HG03039 (cell line): ENCODE data around the gene ANKS1A.
"Not testable (repeated sequence)": the region's sequence is repeated elsewhere in the genome, so short reads cannot be mapped to it uniquely, and the experiment has no call there.

Experiments
- ATAC-seq: cut with Tn5 transposase; IDR thresholded peaks from one replicate; pipeline ENCODE4 v1.9.1; 2021; ENCODE audit warnings: mild to moderate bottlenecking, moderate library complexity; ENCODE audit not compliant: unreplicated experiment

The ANKS1A gene

DNA sequence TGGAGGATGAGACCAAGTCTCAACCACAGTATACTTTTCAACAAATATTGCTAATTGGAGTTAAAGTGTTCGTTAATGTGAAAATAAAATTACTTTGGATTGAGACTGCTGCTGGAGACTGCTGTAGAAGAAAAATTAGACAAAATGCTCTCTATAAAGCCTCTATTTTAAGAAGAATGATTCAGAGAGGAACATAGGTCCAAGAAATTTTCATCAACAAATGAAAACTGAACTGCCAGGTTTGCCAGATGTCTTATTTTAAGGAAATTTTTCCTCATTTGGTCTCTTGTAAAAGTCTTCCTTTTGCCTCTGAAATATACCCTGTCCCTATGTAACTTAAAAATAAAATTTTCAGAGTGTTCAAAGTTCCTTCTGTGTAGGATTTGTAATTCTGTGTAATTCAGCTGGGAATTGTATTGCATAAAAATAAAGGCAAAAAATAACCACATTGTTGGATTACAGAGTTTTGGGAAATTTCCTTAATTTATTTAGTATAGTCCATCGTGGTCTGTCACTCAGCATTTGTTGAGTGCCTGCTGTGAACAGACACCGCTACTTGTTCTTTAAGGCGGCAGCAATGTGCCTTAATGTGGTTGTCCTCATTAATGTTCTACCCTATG is 27.4 kb downstream of the ANKS1A start:
- no peak for ATAC-seq

DNA sequence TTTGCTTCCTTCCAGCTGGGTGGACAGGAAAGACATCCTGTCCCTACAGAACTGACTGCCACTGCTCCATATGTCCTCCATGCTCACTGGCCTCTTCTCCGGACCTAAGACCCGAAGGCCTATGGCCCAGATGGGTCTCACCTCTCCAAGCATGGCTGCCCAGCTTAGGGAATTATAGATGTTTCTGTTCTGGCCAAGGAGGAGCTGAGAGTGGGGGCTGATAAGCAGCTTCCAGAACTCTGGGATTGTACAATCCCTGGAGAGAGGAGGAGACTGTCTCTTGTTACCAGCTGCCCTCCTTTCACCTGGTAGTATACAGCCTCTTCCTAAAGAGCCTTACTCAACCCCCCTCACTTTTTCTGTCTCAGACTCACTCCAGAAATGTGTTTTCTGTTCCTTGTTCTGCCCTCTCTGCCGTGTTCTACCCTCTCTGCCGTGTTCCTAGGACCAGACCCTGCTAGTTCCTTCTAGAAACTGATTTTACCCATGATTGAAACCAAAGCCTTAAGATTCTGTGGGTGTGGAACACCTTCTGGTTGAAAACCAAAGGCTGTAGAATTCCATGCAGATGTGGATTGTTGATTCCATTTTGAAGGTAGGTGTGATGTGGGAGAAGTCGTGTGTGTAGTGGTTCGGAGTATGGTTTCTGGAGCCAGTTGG is 28.7 kb downstream of the ANKS1A start:
- ATAC-seq: no peak

DNA sequence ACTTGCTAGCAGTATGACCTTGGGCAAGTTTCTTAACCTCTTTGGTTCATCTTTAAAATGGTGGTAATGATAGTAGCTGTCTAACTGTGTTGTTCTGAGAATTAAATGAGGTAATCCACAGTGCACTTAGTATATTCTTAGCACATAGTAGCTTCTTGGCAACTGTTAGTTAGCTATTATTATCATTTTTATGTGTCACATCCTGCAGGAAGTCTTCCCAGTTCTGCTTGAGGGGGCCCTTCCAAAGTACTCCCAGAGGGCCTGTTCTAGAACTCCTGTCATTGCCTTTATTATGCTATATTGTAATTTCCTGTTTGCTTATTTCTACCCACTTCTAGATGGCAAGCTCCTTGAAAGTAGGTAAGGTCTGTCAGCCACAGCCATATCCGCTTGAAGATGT is 30.6 kb downstream of the ANKS1A start:
- no peak for ATAC-seq

DNA sequence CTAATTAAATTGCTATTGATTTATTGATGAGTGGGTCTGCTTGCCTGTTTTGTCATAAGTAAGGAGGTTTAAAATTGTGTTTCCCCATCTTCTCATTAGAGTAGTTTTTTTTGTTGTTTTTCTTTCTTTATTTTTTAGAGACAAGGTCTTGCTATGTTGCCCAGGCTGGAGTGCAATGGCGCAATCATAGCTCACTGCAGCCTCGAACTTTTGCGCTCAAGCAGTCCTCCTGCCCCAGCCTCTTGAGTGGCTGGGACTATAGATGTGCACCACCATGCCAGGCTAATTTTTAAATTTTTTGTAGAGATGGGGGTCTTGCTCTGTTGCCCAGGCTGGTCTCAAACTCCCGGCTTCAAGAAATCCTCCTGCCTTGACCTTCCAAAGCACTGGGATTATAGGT is 31.0 kb downstream of the ANKS1A start:
- no peak for ATAC-seq

DNA sequence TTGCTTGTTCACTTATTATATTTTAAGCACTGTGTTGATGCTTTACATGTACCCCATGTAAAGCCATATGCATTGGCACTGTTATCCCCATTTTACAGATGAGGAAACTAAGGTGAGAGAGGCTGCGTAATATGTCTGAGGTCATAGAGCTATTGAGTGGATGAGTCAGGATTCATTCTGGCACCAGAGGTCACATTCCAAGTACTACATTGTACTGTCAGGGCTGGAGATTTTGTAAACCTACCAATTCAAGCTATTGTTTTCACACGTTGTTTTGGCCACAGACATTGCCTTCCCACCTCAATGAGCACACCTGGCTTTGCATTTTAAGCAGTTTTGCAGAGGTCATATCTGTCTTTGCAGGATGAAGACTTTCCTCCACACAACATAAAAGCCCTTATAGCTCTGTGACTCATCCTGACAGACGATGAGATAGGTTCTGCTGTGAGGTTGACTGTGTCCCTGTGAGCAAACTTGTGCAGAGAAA is 33.2 kb downstream of the ANKS1A start:
- no peak for ATAC-seq

DNA sequence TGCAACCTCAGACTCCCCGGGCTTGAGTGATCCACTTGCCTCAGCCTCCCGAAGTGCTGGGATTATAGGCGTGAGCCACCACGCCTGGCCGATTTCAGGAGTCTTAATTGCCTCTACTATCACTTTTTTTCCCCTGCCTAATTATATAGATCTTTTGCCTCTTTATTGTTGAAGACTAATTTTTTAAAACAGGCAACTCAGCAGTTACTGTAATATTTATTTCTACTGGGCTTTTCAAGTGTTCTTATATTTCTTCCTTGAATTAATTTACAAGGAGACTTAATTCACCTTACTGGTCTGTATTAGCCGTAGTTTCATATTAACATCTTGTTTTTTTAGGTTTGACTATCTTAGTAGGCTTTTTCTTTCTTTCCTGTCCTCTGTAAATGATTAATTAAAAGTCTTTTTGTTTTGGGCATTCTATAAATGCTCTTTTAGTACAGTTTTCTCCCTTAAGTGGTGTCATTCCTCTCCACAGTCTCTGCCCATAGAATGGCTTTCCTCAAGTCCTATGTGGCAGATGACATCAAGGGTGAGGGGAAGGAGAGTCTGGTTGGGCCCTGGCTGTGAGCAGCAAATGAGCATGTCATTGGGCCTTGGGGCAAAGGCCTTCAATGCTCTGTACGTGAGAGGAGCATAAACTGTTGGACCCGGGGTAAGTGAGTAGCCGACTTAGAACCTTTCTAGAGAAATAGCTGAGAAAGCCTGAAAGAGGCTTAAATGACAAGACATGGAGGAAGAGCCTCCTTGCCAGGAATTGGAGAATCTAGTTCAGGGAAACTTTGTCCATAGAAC is 36.0 kb downstream of the ANKS1A start:
- no peak for ATAC-seq

DNA sequence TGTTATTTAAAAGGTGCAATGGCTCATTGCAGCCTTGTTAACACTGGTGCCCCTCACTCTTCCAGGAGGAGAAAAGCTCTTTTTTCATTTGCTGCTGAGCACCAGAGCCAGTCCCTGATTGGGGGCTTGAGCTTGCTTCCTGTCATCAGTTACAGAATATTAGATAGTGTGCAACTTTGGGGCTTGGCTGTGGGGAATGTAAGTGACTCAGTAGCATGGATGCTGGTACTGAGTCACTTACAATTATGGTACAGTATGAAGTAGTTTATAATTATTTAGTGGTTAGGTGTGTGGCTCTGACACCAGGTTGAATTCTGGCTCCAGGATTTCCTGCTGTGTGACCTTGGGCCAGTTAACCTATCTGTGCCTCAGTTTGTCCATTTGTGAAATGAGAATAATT is 37.6 kb downstream of the ANKS1A start:
- no peak for ATAC-seq

DNA sequence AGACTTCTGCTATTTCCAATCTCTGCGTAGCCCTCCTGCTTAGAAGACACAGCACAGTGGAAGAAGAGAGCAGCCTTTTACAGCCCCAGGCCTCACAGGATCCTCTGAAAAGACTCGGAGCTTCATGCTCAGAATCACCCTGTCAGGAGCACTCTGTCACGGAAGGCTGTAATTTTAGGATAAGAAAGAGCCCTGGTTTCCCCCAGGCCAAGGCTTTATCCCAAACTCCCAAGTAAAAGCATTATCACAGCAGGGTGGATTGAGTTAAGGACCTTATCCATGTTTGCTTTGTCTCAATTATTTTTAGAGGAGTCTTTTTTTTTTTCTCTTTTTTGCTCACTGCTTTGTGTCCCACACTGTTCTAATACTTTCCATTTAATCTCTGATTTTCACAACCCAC is 39.2 kb downstream of the ANKS1A start:
- no peak for ATAC-seq

DNA sequence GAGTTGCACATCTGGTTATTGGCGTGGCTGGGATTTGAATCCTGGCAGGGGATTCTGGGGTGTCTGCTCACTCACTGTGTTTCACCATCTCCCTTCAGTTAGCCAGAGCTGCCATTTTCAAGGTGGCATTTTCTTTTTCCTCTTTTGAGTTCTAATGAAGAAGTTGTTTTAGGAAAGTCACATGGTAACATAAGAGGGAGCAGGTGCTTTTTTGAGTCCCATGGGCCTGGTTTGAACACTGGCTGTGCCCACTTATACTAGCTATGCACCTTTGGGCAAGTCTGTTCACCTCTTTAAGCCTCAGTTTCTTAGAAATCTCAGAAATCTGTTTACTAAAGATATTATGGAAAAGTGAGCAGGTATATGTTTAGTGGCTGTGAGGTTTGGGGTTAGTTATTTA is 39.6 kb downstream of the ANKS1A start:
- no peak for ATAC-seq

DNA sequence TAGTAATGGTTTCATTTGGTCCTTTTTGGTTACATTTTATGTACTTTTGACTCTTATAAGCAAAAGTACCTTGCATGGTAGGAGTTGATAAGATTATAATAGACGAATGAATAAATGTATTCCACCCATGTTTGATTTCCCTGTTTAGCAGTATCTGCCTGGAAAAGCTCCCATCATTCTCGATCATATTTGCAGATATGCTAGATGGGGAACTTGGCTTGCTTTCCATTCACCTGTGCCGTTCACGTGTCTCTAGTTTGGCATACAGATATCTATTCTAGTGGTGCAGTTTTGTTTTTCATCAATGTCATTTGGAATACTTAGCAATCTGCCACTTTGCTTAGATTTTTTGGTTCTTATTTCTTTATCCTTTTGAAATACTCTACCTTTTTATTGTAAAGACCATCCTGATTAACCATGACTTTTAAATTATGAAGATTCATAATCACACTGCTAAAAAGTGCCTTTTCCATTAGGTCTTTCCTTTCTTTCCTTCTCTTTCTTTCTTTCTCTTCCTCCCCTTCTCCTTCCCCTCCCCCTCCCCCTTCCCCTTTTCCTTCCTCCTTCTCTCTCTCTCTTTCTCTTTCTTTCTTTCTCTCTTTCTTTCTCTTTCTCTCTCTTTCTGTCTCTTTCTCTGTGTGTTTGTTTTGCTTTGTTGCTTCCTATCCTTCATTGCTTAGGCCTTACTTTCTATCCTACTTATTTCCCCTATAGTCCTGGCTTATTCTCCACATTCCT is 40.4 kb downstream of the ANKS1A start:
- ATAC-seq: no peak

DNA sequence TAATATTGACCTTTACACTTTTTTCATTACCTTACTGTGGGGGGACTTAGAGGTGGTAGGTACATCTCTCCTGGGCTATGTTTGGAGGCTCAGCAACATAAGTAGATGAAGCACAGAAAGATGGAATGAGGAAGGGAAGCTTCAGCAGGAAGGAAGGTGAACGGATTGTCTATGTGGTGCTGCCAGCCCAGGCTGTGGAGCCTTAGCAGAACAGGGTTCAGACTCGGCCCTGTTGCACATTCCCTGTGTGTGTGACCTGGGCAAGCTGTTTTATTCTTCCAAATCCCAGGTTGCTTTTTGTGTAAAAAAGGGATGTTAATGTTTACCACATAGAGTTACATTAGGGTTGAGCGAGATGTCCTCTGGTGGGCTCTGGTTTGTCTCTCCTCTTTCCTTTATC is 41.2 kb downstream of the ANKS1A start:
- no peak for ATAC-seq

DNA sequence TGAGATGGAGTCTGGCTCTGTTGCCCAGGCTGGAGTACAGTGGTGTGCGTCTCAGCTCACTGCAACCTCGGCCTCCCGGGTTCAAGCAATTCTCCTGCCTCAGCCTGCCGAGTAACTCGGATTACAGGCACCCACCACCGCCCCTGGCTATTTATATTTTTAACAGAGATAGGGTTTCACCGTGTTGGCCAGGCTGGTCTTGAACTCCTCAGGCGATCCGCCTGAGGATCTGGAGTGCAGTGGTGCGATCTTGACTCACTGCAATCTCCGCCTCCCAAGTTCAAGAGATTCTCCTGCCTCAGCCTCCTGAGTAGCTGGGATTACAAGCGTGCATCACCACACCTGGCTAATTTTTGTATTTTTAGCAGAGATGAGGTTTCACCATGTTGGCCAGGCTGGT is 43.1 kb downstream of the ANKS1A start:
- ATAC-seq: not testable (repeated sequence)

DNA sequence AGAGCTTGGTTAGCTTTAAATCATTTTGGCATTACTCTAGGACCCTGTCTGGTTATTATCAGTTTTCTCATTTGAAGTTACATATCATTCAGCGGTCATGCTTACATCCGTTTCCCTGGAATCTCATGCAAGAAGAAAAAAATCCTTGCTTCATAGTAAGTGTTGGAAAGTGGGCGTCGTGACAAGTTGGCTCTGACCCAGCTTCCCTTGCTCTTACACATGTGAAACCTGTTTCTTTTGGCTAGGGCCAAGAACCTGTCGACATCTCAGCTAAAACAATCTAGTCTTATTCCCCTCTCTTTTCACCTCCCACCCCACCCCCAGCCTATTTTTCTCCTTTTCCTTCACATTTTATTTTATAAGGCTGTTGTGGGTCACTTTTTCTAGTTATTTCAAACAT is 45.5 kb downstream of the ANKS1A start:
- ATAC-seq: no peak

DNA sequence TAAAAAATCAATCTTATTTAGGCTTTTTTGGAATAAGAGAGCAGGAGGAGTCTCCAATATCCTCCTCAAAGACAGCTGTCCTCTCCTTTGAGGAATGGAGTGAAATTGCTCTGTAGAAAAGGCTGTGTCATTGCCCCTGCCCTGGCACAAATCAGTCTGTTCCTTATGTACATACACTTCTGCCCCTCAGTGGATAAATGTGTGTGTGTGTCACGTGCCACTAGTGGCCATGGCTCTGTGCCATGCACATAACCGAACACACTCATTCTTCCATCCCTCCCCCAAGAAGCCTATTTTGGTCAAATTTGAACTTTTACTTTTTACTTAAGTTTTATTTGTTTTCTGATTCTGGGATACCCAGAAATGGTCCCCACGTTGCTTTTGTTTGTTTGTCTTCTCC is 49.2 kb downstream of the ANKS1A start:
- ATAC-seq: no peak

DNA sequence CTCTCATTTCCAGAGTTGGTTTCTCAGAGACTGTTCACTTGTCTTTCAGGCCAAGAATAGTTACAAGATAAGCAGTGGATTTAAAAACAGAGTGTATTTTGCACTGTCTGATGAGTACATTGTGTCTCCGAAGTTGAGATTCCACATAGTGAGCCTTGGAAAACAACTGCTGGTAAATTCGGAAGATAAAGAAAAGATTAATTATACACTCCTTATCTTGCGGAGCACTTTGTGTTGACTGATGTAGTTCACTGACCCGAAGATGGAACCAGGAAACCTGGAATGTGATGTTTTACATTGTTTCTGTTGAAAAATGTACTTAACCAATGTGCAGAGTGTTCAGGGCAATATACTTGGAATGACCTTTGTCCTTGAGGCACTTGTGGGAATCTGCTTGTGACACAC is 51.0 kb downstream of the ANKS1A start:
- ATAC-seq: no peak

DNA sequence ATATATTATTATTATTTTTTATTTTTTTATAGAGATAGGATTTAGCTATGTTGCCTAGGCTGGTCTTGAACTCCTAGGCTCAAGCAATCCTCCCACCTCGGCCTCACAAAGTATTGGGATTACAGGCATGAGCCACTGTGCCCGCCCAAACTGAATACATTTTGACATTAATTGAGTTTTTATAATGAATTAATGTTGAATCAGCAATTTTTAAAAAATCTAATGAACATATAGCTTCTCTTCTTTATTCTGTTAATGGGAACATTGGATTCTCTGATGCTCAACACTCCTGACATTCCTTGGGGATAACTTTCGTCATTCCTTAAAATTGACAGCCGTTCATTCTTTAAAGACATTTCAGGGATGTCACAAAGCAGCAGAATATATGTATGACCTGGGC is 52.4 kb downstream of the ANKS1A start:
- ATAC-seq: no peak

DNA sequence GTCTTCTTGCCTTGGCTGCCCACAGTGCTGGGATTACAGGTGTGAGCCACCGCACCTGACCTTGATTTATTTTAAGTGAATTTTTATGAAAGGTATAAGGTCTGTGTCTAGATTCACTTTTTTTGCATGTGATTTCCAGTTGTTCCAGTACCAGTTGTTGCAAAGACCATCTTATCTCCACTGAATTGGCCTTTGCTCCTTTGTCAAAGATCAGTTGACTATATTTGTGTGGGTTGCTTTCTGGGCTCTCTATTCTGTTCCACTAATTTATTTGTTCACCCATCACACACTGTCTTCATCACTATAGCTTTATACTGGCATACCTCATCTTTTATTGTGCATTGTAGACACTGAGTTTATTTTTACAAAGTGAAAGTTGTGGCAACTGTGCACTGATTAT is 56.3 kb downstream of the ANKS1A start:
- ATAC-seq: no peak

DNA sequence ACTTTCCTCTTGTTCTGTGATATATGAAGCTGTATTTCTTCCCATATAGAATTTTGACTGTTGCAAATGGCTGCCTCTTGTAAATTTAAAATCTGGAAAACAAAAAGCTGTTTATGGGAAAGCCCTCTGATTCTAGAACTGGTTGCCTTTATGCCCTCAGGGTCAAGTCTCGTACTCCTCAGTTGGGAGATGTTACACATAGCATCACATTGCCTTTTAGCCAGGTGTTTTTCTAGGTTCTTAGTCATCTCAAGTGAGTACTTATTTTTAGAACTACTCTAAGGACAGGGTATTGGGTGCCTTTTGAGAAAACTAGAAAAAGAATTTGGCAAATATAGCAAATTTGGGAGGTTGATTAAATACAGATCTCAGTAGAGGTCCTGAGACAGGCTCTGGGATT is 58.5 kb downstream of the ANKS1A start:
- no peak for ATAC-seq

DNA sequence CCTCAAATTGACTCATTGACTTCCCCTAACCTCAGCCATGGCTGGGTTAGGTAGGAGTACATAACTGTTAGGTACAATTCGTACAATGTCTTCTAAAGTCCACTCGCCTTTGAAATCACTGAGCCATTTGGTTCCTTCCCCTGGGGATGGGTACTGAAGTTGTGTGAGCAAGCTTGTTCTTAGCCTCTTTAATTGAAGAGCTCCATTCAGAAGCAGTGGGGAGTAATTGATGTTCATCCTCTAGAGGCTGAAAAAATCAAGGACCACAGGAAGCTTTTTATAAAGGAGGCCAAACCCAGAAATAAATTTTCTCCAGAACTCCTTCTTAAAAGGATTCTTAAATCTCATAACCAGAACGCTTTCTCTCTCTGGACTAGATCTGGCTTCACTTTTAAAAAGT is 60.6 kb downstream of the ANKS1A start:
- ATAC-seq: no peak

DNA sequence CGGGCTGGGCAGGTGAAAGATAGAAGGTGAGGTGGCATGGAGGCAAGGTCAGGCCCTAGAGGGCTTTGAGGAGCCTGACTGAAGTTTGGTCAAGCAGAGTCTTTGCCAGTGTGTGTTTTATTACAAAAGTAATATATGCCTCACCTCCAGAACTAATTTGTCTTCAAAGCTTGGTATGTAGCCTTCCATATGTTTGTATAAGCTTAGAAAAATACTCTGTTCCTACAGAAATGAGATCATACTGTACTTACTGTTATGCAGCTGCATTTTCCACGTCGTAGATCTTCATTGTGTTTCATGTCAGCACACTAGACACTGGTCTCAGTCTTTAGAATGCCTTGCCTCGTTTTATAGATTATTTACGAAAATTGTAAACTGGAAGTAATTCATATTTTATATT is 61.8 kb downstream of the ANKS1A start:
- no peak for ATAC-seq

DNA sequence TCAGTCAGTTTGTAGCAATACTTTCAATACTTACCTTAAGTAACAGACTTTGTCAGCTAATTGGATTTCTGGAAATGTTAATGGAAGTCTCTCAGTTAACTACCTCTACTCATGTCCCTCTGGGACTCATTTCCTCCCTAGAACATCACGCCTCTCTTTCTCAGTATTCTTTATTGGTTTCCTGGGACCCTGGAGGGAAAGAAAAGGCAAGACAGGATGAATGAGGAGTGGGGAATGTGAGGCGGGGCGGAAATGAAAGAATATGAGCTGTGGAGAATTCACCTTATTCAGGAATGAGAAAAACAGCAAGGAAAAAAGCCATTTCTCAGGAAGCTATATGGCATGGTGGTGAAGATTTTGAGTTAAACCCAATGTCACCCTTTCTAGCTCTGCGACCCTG is 62.7 kb downstream of the ANKS1A start:
- ATAC-seq: no peak
